Measurements from ENCODE around the gene PDE4B. TPM values are rescaled to one million over a fixed set of nuclear protein-coding genes. Genes with fewer than 3 reads are reported as not detected.

PDE4B gene
- total and polyA plus RNA-seq, 9 of the 15 experiments (the other 6 are each of a cell fraction or from before 2014, with no cell fraction given), result 0.09 TPM; not detected in 8

DNA sequence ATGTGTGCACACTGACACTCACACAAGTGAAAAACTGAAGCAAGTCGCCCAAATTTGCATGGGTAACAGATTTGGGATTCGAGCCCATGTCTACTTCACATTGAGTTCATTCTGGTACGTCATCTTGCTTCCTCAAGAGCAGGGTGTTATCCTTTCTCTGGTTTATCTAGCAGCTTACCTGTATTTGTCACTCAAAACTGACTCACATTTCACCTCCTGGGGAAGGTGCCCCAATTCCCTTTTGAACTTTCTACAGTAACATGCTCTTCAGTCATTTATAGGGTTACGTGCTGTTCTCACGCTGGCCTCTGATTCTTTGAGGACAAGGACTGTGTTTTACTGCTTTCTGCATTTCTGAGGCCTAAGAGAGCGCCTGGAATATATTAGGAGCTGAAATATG lies 162.8 kb downstream of the PDE4B start (continued):
- TF ChIP-seq ZBTB49 (CRISPR knock-in tag; IDR thresholded peaks at IDR 0.05; ENCODE audit: borderline replicate concordance), result no peak

GRCh38 chr1:65958561-65959350 lies 166.1 kb downstream of the PDE4B start:
- ChIA-PET CTCF (ENCODE audit: low intra/inter-chr PET ratio) (interaction anchor here (0.7 to 3.5 kb wide), 6 partner anchors 284 to 899 kb away, joined by 3 to 58 read pairs (median 4); no protein-coding TSS in a partner anchor), POLR2A (no interaction called here)
- Histone ChIP-seq H2AFZ (ENCODE audit: low read depth, low read length) (no peak overlapping the region), H3K9me1 (ENCODE audit: control insufficient read depth, insufficient read depth, low read length) (no peaks in the 10 kb centered on the region), H3K27ac (ENCODE audit: extremely low read depth, low read depth, low read length) (no peak overlapping the region), H3K36me3 (ENCODE audit: control insufficient read depth, insufficient read depth, low read length) (no peaks in the 10 kb centered on the region), H3K79me2 (ENCODE audit: control insufficient read depth, insufficient read depth, low read length) (no peaks in the 10 kb centered on the region), H3K4me3 (no peak overlapping the region), H3K9me3 (replicated peaks; ENCODE audit: control insufficient read depth, insufficient read depth, low read depth, low read length) (no peaks in the 10 kb centered on the region), H3K9ac (ENCODE audit: insufficient read depth in 1 of 2, low read depth in 2 of 2, low read length in 2 of 2) (no peak overlapping the region), H3K4me1 (replicated peaks in 1 of 2; ENCODE audit: control insufficient read depth in 2 of 2, insufficient read depth in 2 of 2, low read length in 2 of 2) (no peaks in the 10 kb centered on the region), H3K27me3 (ENCODE audit: control insufficient read depth in 2 of 2, insufficient read depth in 2 of 2, low read length in 2 of 2) (peaks cover 3 to 7% of the 10 kb centered on the region in 2 experiments; a peak in 2 of 5 replicates), H3K4me2 (ENCODE audit: insufficient read depth, low read length) (no peak overlapping the region), H4K20me1 (replicated peaks; ENCODE audit: control insufficient read depth, insufficient read depth, low read length) (no peaks in the 10 kb centered on the region)
- peak; percentile 69 for FAIRE-seq
- DNase-seq (ENCODE audit: extremely low read depth in 1 of 4, low spot score in 3 of 4), result peak; percentile 43 to 55 (median 48)
- WGBS (ENCODE audit: insufficient coverage, low coverage, missing lambda C conversion rate), result 11% methylated on average over 12 of the region's 12 CpGs
- intact Hi-C loops (cut with micrococcal nuclease), result loop anchor here (1.0 to 10.0 kb wide), 5 partner anchors 284 to 724 kb away; no protein-coding TSS in a partner anchor
- ATAC-seq, result peak; percentile 85
- in situ Hi-C loops (cut with MboI), result loop anchor here (25.0 kb wide), 1 partner anchor 504 kb away; no protein-coding TSS in a partner anchor
- no TSS peak for BruUV-seq (replicated peaks)
- TF ChIP-seq, protein P1, sequence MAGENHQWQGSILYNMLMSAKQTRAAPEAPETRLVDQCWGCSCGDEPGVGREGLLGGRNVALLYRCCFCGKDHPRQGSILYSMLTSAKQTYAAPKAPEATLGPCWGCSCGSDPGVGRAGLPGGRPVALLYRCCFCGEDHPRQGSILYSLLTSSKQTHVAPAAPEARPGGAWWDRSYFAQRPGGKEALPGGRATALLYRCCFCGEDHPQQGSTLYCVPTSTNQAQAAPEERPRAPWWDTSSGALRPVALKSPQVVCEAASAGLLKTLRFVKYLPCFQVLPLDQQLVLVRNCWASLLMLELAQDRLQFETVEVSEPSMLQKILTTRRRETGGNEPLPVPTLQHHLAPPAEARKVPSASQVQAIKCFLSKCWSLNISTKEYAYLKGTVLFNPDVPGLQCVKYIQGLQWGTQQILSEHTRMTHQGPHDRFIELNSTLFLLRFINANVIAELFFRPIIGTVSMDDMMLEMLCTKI (IDR thresholded peaks at IDR 0.05; ENCODE audit: partially characterized antibody), result no peak
- TF ChIP-seq, protein P2, sequence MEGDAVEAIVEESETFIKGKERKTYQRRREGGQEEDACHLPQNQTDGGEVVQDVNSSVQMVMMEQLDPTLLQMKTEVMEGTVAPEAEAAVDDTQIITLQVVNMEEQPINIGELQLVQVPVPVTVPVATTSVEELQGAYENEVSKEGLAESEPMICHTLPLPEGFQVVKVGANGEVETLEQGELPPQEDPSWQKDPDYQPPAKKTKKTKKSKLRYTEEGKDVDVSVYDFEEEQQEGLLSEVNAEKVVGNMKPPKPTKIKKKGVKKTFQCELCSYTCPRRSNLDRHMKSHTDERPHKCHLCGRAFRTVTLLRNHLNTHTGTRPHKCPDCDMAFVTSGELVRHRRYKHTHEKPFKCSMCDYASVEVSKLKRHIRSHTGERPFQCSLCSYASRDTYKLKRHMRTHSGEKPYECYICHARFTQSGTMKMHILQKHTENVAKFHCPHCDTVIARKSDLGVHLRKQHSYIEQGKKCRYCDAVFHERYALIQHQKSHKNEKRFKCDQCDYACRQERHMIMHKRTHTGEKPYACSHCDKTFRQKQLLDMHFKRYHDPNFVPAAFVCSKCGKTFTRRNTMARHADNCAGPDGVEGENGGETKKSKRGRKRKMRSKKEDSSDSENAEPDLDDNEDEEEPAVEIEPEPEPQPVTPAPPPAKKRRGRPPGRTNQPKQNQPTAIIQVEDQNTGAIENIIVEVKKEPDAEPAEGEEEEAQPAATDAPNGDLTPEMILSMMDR (IDR thresholded peaks at IDR 0.05 in 2 of 3, conservative IDR thresholded peaks at IDR 0.05 in 1 of 3; ENCODE audit: insufficient read depth in 2 of 3, low read depth in 1 of 3, low read length in 3 of 3), result peak; percentile 51 to 87 (median 75); a peak in 5 of 6 replicates
- no peak for TF ChIP-seq ZNF695 (CRISPR knock-in tag; IDR thresholded peaks at IDR 0.05)
- 0 out of 2 replicates have a peak, but pooled peaks have one; percentile 51 for TF ChIP-seq ARID2 (IDR thresholded peaks at IDR 0.05)
- TF ChIP-seq SMC3 (conservative IDR thresholded peaks at IDR 0.05; ENCODE audit: insufficient read depth, low read depth, low read length), result peak; percentile 64
- TF ChIP-seq RAD21 (CRISPR knock-in tag; conservative IDR thresholded peaks at IDR 0.05 in 1 of 2, IDR thresholded peaks at IDR 0.05 in 1 of 2), result peak; percentile 78 to 89
